Fibroblast of peridontal ligament (primary cell): ENCODE measurements around the gene MPC1.

Source experiments
- DNase-seq: peaks from one replicate; pipeline ENCODE4 v3.0.0-alpha.2; 2010; ENCODE audit errors: extremely low read depth

The MPC1 gene

GRCh38 chr6:166382933-166383801, at the start of gene MPC1:
Gene MPC1, minus strand, starts transcription at chr6:166382940. Its CDS starts 64 bp downstream, at chr6:166382876.
- DNase-seq = peak; percentile 88

GRCh38 chr6:166430269-166430668, 47.5 kb upstream of the MPC1 start:
- DNase-seq = no peak

GRCh38 chr6:166424431-166424830, 41.7 kb upstream of the MPC1 start:
- DNase-seq = no peak

GRCh38 chr6:166423781-166424180, 41.0 kb upstream of the MPC1 start:
- no peak for DNase-seq

DNA sequence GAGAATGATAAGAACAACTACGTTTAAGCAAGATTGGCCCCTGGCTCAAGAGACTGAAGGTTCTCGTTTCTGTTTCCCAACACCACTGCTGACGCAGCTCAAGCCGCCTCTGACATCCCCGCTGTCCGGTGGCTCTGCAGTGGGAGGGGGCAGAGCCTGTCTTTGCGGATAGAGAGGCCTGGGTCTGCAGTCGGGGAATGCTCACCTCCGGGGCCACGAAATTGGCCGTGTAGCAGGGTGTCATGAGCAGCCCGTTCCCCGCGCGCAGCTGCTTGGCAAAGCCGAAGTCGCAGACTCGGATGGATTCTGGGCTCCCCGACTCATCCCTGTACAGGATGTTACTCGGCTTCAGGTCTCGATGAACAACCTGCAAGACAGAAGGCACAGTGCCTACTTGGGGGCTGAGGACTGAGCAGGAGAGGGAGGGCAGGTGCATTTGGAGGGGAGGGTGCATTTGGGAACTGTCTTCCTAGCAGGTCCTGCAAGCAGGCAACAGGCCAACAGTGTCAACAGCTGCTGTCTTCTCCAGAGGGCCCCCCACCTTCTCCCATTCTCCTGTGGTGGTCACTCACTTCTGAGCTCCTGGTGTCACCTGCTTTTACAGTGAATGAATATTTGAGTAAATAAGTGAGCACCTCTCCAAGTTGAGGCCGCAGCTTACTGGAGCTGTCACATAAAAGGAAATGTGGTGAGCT, 40.5 kb upstream of the MPC1 start:
- no peak for DNase-seq

DNA sequence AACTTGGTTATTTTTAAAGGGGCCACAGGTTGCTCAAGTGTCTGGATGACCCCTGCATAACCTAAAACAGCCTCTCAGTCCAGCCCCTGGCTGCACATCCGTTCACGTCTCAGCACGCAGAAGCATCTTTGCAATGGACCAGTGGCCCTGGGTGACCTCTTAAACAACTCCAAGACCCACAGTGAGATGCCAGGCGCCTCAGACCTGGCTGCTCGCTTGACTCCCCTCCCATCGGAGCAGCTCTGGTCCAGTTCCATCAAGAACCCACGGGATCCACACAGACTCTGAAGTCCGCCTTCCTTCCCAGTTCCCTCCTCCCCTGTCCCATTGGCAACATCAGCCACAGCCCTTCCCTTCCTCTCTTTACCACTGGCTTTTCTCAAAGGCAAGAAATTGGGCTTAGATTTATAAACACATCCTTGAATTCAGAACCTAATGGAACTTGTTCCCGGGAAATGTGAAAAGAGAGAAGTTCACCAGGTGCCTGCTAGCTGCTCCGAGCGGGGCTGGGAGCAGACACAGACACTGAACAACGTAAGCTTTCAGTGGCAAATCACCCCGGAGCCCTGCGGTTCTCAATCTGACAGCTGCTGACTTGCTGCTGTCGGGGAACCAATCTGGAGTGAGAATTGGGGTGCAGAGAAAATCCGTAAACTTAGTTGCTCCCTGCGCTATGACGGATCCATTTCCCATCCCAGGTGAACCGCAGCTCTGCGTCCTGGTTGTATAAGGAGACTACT, 39.6 kb upstream of the MPC1 start:
- no peak for DNase-seq

DNA sequence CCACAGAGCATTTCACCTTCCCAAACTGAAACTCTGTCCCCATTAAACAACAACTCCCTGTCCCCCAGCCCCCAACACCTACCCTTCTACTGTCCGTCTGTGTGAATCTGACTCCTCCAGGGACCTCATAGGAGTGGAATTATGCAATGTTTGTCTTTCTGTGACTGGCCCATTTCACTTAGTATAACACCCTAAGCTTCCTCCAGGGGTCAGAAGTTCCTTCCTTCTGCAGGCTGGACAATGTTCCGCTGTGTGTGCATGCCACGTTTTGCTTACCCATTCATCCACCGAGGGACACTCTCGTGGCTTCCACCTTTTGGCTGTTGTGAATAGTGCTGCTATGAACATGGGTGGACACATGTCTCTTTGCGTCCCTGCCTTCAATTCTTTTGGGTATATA, 37.6 kb upstream of the MPC1 start:
- DNase-seq = peak; percentile 23

DNA sequence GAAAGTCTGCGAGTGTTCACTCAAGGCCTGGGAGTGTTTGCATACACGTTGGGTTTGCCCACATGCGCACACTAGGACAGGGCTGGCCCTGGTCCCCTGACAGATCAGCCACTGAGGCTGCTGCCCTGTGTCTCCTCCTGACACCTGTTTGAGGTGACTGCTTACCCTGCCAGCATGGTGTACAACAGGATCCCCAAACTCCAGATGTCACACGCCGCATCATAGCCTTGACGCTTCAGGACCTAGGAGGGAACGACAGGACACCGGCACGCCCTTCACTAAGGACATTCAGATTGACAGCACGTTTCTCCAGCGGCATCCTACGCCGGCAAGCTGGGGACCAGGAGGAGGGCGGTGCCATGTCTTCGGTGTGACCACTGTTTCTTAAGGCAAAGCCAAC, 37.0 kb upstream of the MPC1 start:
- DNase-seq = no peak

- DNase-seq = no peak
Observed at GRCh38 chr6:166419286-166419685, 36.5 kb upstream of the MPC1 start.

DNA sequence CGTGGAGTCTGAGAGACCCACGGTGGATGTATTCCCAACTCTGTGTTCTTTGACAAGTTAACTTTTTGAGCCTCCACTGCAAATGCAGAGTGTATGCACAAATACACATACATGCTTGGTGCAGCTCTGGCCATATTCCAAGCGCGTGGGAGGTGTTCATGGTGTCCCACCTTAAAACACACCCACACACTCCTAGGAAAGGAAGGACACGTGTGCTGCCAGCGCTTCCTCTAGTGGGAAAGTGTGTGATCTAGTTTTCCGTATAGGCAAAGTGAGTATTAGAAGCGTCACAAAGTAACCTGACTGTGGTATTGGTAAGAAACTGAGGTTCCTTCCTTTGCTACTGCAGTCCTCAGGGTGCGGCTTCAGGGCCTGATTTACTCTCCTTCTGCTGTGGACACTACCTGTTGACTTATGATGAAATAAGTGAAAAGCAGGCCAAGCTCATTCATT, 36.0 kb upstream of the MPC1 start:
- DNase-seq = no peak

- DNase-seq = no peak
Observed at GRCh38 chr6:166417285-166417691, 34.5 kb upstream of the MPC1 start.

DNA sequence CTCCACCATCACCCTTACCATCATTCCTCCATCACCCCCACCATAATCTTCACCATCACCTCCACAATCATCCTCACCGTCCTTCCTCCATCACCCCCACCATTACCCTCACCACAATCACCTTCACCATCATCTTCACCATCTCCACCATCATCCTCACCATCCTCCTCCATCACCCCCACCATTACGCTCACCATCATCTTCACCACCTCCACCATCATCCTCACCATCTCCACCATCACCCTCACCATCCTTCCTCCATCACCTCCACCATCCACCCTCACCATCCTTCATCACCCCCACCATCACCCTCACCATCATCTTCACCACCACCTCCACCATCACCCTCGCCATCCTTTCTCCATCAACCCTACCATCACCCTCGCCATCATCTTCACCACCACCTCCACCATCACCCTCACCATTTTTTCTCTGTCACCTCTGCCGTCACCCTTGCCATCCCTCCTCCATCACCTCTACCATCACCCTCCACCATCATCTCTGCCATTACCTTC, 33.1 kb upstream of the MPC1 start:
- no peak for DNase-seq

GRCh38 chr6:166415306-166415705, 32.6 kb upstream of the MPC1 start:
- no peak for DNase-seq

GRCh38 chr6:166413491-166413951, 30.8 kb upstream of the MPC1 start:
- DNase-seq = no peak

DNA sequence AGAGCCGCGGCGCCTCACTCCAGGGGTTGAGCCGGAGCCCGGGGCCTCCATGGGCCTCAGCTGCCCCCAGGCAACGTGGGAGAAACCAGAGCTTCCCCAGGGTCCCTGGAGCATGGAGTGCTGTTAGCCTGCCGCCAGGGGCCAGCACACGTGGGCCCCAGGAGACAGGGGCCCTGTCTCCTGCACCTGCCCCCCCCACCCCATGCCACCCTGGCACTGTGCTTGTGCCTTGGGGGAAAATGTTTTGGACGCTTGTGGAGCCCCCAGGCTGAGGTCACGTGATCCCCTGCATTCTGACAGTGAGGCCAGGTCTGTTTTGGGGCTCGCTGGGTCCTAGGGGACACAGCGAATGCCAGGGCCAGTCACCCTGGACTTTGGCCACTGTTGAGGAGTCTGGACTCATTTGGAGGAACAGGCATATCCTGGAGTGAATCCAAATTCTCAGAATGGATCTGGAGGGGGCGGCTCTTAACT, 30.2 kb upstream of the MPC1 start:
- no peak for DNase-seq

DNA sequence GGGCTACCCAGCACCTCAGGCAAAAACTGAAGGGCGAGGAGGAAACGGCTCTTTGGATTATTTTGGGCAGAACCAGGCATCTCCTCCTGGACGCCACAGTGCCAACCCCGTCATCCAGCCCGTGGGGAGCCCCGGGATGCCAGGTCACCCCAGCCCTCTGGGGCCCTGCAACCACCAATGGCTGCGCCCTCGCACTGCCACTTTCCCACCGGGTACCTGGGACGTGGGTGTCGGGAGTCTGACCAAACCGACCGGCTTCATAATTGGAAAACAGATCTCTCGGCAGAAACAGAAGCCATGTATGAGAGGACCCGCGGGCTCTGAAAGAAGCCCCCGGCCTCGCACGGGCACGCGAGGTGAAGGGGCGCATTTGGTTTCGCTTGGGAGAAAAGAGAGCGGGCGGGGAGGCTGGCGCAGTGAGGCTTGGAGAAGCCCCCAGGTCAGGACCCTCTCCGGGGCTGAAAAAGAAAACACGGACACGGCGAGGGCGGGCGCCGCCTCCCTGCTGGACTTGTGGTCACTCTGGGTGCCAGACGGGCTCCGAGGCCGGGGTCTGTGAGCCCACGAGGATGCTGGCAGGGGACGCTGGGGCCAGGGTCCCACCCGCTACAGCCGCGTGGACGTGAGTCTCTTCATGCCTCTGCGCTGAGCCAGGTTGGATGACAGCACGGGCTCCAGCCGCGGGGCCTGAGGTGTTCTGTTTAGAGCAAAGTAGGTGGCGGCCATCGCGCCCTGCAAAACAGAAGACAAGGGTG, 29.6 kb upstream of the MPC1 start:
- DNase-seq = no peak

DNA sequence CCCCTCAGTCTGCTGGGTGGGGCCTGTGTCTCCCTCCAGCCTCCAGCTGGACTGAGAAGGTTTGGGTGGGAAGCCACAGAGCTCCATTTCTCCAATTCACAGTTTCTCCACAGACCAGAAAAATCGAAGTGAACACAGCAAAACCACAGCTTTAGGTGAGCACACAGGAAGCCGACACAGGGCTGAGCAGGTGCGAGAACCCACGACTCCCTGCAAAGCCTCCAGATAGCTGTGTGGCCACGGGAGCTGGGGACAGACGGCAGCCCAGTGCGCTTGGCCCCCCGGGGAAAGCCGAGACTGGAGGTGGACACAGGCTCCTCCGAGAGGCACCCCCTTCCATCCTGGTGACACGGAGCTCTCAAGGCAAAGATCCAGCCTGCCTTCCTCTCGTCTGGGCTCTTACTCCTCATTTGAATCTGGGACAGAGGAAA, 29.0 kb upstream of the MPC1 start:
- DNase-seq = no peak

- DNase-seq = no peak
Observed at GRCh38 chr6:166411271-166411670, 28.5 kb upstream of the MPC1 start.

DNA sequence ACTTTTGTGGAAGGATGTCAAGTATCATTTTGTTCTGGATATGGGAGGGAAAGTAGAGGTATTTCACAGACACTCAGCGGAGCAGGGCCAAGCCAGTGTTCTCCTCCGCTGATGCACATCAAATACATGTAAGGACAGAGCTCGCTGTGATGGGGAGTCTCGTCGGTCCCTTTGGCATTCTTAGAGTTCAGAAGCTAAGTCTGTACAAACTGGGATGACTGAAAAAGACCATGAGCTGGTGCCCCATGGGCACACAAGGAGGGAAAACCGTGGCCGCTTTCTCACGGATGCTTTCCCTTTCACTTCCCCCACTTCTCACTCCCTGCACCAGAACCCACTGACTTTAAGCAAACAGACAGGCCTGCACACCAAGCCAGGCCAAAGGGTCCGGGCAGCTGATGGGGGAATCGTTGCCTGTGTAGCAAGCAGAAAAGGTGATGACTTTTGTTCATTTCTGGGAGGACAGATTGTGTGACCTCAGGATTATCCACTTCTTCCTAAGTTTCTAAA, 27.7 kb upstream of the MPC1 start:
- DNase-seq = no peak

DNA sequence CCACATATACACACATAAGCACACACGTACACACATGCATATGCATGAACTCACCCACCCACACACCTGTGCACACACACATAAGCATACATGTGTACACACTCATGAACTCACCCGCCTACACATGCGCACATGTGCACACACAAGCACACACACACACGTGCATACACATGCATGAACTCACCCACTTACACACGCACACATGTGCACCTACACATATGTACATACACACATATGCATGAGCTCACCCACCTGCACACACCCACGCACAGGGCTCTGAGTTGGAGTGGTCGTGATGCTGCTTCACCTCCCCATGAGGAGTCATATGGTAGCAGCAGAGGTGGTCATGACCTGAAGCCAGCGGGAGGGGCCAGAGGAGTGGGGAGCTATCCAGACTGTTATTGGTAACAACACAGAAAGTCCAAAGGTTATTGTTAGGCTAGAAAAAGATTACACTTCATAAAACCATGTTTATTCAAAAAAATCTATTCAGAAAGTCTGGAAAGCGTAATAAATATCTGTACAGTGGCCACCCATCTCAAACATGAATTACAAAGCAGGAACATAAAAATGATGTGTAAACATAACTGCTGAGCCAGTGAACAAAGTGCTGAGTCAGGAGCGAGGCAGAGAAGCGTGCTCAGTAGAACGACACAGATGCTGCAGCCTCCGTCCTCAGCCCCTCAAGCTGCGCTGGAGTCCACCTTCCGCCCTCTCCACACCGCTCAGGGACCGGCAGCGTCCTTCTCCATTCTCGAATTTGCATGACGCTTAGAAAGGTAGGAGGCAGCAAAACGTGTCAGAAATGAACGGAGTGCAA, 26.4 kb upstream of the MPC1 start:
- no peak for DNase-seq
